Measurements from ENCODE around the gene CAD.

Gene CAD

DNA sequence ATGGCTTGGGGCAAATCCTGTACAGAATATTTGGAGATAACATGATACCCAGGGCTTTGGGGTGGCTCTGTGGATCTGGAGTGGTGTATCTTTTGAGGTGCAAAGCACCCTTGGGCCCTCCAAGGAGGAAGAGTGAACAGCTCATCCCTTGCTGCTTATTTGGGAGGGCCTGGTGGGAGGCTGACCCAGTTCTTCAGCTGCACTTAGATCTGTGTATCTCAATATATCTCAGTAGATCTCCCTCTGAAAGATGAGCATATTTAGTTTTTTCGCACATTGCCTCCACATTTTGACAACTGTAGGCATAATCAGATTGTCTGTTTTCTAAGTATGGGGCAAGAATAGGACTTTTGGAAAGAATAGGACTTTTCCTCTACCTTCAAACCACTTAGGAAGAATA, 67.8 kb downstream of the CAD start:
- no peak for DNase-seq

DNA sequence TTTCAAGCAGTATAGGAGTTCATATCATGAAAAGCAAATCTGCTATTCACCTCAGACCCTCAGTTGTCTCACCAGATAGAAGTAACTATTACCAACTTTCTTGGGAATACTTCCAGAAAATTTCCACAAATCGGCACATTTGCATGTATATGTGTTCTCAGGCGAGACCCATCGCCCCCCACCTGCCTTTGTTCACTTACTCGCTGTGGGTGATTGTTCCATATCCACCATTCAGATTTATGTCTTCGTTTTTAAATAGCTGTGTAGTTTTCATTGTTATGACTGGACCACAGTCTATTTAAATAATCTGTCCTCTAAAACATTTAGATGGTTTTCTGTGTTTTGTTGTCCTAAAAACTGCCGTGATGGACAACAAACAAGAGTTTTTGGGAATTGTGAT, 68.3 kb downstream of the CAD start:
- DNase-seq: no peak

DNA sequence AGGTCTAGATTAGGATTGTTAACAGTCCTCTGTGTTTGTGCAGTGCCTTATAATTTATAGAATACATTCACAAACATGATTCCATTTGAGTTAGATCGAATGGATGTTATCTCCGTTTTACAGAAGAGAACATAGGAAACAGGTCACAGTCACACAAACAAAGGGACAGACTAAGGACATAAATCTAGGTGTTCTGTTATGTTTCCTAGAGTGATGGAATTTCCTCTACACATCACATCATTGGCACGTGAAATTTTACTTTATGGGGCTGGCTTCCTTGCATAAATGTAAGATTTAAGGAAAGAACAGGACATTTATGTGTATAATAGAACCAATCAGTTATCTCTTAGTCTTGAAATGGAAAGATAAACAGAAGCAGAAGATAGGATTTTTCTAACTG, 71.4 kb downstream of the CAD start:
- no peak for DNase-seq

DNA sequence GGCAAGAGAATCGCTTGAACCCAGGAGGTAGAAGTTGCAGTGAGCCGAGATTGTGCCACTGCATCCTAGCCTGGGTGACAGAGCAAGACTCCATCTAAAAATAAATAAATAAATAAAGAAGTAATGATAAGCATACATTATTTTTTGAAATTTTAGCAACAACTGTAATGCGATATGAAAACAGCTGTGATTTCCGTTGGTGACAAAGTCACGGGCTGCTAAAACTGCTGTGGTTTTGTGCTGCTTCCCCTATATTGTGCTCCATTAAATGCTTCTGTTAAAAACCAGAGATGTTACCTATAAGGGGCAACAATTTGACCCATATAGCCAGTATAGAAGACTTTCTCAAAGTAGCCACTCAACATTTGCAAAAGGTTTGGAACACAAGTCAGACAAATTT, 73.4 kb downstream of the CAD start:
- DNase-seq: no peak

- no peak for DNase-seq
Measured at GRCh38 chr2:27291865-27292264, 74.7 kb downstream of the CAD start.
